Loucy (cell line): Measurements from ENCODE around the gene EHF.

ENCODE experiments used
- EZH2phosphoT487 ChIP-seq: fragments of 200-600 bp; IDR thresholded peaks from 2 replicates; pipeline ENCODE4 v1.6.1; 2018; ENCODE audit warnings: antibody characterized with exemption, mild to moderate bottlenecking, moderate library complexity, borderline replicate concordance
- TF ChIP-seq, protein P1 (sequence below): fragments of 200-600 bp; sonication (generic); conservative IDR thresholded peaks from 2 replicates; pipeline ENCODE4 v1.5.1; 2014; ENCODE audit warnings: mild to moderate bottlenecking, antibody characterized with exemption, low read length

DNA sequence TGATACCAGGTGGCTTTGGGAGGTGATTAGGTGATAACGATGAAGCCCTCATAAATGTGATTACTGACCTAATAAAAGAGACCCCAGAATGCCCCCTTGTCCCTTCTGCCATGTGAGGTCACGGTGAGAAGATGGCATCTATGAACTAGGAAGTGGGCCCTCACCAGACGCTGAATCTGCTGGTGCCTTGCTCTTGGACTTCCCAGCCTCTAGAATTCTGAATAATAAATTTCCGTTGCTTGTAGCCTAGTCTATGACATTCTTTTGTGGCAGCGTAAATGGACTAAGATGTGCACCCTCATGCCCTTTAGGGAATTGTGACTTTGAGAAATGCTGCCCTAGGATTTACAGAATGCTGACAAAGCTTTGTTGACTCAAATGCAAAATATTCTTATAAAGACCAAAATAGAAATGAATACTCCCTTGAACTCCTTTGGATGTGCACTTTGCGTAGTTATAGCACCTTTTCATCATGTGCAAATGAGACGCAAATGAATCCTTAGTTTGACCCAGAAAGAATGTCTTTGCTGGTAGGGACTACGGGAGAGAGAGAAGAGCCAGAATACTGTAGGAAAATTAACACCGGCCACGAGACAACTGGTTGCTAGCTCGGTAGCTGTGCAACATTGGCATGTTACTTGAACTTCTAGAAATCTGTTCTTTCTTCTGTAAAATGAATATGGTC, 24.8 kb upstream of the EHF start:
- TF ChIP-seq, protein P1, sequence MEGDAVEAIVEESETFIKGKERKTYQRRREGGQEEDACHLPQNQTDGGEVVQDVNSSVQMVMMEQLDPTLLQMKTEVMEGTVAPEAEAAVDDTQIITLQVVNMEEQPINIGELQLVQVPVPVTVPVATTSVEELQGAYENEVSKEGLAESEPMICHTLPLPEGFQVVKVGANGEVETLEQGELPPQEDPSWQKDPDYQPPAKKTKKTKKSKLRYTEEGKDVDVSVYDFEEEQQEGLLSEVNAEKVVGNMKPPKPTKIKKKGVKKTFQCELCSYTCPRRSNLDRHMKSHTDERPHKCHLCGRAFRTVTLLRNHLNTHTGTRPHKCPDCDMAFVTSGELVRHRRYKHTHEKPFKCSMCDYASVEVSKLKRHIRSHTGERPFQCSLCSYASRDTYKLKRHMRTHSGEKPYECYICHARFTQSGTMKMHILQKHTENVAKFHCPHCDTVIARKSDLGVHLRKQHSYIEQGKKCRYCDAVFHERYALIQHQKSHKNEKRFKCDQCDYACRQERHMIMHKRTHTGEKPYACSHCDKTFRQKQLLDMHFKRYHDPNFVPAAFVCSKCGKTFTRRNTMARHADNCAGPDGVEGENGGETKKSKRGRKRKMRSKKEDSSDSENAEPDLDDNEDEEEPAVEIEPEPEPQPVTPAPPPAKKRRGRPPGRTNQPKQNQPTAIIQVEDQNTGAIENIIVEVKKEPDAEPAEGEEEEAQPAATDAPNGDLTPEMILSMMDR = no peak
- TF ChIP-seq EZH2phosphoT487 = no peak
